ENCODE results near the gene RPL7A.
"Not testable (repeated sequence)": the region's sequence is repeated elsewhere in the genome, so short reads cannot be mapped to it uniquely, and the experiment has no call there.

The RPL7A gene

GRCh38 chr9:133347985-133348717, at the start of gene RPL7A, which contains the start of gene MED22:
TSS of gene RPL7A (plus strand) at chr9:133348218. CDS start at chr9:133348244, 26 bp downstream.
TSS of gene MED22 (minus strand) at chr9:133348131. CDS start at chr9:133346662, 1,469 bp downstream.
- peak; percentile 78 to 81 for DNase-seq (ENCODE audit: low read depth in 2 of 2)

GRCh38 chr9:133299996-133300395, 48.0 kb upstream of the RPL7A start:
- DNase-seq (ENCODE audit: low read depth in 2 of 2): not testable (repeated sequence)

DNA sequence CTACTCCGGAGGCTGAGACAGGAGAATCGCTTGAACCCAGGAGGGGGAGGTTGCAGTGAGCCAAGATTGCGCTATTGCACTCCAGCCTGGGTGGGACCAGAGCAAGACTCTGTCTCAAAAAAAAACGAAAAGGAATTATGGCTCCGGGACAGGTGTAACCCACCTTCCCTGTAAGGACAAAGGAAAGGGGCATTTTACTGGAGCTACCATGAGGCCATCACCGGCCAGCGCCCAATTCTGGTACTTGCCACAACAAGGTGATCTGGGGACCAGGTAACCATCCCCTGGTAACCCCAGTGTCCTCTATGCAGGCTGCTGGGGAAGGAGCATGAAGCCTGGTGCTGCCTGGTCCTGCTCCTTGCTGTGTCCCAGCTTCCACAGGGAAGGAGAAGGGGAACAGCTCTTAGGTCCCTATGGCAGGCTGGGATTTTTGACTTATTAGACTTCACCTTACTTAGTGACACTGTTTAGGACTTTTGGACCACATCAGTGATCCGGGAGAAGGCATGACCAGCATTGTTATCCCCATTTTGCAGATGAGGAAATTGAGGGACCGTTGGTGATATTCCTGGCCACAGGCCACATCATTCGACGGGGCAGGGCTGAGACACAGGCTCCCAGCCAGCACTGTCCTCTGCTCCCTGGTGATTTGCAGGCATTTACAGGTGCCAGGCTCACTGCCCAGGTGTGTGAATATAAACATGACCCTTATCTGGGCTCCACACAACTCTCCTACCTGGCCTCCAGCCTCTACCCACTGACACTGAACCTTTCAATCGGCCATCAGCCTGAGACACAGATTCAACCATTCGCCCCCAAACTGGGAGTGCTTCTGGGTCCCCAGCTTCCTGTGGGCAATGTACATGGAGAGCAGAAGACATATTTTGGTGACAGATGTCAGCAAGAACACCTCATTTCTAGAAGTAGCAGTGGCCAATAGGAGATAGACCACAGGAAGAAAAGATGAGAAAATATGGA, 46.5 kb upstream of the RPL7A start:
- no peak for DNase-seq (ENCODE audit: low read depth in 2 of 2)

DNA sequence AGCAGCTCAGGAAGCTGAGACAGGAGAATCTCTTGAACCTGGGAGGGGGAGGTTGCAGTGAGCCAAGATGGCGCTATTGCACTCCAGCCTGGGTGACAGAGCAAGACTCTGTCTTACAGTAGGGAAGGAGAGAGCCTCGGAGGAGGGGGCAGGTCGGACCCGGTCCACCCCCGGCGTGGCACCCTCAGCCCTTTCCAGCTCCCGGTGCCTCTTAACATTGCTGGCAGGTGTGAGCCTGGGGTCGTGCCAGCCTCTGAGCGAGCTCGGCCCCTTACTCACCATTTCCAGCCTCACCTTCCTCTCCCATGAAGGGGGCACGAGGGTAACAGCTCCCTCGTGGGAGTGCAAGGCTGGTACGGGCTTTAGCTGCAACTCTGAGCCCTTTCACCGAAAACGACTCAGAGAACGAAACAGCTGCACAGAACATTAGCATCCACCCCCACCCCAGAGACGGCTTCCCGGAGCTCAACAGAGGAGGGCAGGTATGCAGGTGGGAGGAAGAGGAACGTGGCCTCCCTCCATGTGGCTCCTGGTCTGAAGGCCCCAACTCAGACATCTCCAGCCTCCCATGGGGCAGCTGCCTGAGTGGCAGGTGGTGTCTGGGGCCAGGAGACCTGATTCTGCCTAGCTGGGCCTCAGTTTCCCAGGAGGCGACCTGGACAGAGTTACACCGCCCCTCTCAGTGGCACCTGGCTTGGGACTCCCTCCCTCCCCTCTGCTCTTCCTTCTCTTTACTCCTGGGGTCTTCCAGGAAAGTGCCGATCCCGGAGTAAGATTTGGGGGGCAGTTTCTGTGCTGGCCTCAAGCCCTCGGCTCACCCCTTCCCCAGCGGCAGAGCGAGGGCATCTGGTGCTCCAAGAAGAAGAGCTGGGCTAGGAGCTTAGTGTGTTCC, 44.5 kb upstream of the RPL7A start:
- no peak for DNase-seq (ENCODE audit: low read depth in 2 of 2)

DNA sequence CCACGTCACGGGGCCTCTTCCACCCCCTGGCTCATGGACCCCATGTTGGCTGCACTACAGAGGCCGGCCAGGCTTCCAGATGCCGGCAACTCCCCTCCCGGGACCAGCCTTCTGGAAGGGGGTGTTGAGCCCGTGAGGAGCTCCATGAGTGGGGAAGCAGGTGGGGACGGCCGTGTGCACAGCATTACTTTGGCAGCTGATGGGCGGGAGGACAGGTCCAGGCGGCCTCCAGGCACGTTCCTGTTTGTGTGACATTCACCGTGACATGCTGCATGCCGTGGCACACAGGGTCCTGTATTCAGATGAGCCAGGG, 43.9 kb upstream of the RPL7A start:
- no peak for DNase-seq (ENCODE audit: low read depth in 2 of 2)

- no peak for DNase-seq (ENCODE audit: low read depth in 2 of 2)
Observed at GRCh38 chr9:133304477-133305377, 43.3 kb upstream of the RPL7A start.

- DNase-seq (ENCODE audit: low read depth in 2 of 2): no peak
Observed at GRCh38 chr9:133305731-133306130, 42.3 kb upstream of the RPL7A start.

- no peak for DNase-seq (ENCODE audit: low read depth in 2 of 2)
Observed at GRCh38 chr9:133306242-133307204, 41.5 kb upstream of the RPL7A start.

- DNase-seq (ENCODE audit: low read depth in 2 of 2): no peak
Observed at GRCh38 chr9:133307301-133307700, 40.7 kb upstream of the RPL7A start.

DNA sequence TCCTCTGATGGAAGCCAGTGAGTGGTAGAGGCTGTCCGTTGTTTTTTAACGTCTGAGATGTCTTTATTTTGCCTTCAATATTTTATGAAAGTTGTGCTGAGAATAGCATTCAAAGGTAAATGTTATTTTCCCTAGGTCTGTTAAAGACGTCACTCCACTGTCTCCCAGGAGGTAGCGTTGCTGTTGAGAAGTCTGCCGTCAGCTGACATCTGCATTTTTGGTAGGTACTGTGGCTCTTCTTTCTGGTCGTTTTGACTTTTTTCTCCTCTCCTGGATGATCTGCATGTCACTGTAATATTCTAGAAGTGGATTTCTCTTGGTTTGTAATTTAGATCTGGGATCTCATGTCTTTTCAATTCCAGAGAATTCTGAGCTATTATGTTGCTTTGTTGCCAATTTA, 38.4 kb upstream of the RPL7A start:
- no peak for DNase-seq (ENCODE audit: low read depth in 2 of 2)

DNA sequence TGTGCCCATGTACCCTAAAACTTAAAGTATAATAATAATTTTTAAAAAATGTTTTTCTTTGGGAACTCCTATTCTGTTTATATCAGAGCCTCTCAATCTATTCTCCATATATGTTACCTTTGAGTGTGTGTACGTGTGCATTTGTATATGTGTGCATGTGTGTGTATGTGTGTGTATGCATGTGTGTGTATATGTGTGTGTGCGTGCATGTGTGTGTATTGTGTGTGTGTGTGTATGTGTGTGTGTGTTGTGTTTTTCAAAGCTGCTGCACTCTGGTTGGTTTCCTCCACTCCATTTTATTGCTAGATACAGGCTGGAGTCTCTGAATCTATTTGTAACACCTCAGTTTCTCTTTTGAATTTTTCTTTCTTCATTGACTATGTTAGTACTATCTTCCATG, 32.0 kb upstream of the RPL7A start:
- no peak for DNase-seq (ENCODE audit: low read depth in 2 of 2)

DNA sequence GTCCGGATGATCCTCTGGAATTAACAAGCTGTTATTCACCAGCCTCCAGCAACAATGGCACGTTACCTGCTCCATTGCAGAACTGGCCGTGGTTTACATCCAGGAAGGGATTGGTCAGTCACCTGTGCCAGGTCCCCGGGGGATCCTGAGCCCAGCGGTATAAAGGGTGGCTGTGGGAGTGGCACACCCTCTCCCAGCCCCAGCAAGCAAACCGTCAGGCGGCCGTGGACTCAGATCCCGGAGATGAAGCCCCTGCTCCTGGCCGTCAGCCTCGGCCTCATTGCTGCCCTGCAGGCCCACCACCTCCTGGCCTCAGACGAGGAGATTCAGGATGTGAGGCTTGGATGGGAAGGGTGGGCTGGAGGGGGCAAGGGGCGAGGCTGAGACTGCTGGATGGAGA, 30.5 kb upstream of the RPL7A start:
- DNase-seq (ENCODE audit: low read depth in 2 of 2): not testable (repeated sequence)

DNA sequence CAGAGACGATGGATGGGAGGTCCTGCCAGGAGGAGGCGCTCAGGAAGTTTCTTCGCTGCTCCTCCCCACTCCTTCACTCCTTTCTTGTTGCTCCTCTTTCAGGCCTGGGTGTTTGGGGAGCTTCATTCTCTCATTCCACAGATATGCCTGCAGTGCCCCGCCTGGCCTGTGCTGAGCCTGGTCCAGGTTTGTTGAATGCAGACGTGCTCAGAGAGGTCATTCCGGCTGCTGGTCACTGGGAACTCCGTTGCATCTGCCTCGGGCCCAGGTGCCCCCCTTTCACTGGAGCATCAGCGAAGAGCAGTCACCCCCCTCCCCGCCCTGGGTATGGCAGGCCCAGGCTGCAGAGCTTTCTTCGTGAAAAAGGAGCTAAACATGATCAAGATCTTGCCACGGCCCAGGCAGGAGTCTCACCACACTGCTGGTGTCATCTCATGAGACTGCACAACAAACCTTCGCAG, 27.6 kb upstream of the RPL7A start:
- DNase-seq (ENCODE audit: low read depth in 2 of 2): no peak

GRCh38 chr9:133321411-133321935, 26.5 kb upstream of the RPL7A start:
- no peak for DNase-seq (ENCODE audit: low read depth in 2 of 2)

- no peak for DNase-seq (ENCODE audit: low read depth in 2 of 2)
Observed at GRCh38 chr9:133322701-133323100, 25.3 kb upstream of the RPL7A start.

DNA sequence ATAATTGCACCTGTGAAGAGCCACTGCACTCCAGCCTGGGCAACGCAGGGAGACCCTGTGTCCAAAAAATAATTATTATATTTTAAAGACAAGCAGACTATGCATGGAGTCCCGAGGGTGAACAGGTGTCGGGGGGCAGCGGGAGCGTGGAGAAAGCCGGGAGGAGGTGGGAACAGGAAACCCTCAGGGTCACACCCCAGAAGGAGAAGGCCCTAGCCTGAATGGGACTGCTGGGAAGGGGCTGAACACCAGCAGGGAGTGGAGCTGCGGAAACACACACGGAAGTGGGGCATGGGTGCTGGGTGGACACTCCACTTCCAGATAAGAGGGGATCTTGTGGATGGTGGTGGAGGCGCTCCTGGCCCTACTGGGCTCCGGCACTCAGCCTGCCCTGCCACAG, 24.8 kb upstream of the RPL7A start:
- DNase-seq (ENCODE audit: low read depth in 2 of 2): no peak

GRCh38 chr9:133323991-133324703, 23.9 kb upstream of the RPL7A start:
- no peak for DNase-seq (ENCODE audit: low read depth in 2 of 2)

- not testable (repeated sequence) for DNase-seq (ENCODE audit: low read depth in 2 of 2)
Observed at GRCh38 chr9:133327021-133327420, 21.0 kb upstream of the RPL7A start.

Measured in stimulated activated CD8-positive, alpha-beta memory T cell treated with anti-CD3 and anti-CD28 coated beads, Interleukin-7, amount 100 ng/mL, for 1 hour (primary cell).